ENCODE results near the gene B3GALNT1.

GRCh38 chr3:161083131-161083530 is 22.0 kb downstream of the B3GALNT1 start:
- TF ChIP-seq CTCF (IDR thresholded peaks at IDR 0.05): no peak
- no peak for TF ChIP-seq POLR2A (IDR thresholded peaks at IDR 0.05)
